ENCODE data around the gene CCDC51. TPM values are rescaled to one million over a fixed set of nuclear protein-coding genes. Genes with fewer than 3 reads are reported as not detected.

The CCDC51 gene
- total and polyA plus RNA-seq, 2 experiments from 2014 or later: 18.6 to 31.4 TPM

- H3K4me3 ChIP-seq: no peak overlapping the region
- peaks cover 23% of the 10 kb centered on the region for H3K36me3 ChIP-seq
Observed at GRCh38 chr3:48451270-48451669, 11.4 kb upstream of the CCDC51 start.

GRCh38 chr3:48446425-48447193 lies 6.7 kb upstream of the CCDC51 start, which contains the start of gene ATRIP:
ATRIP (plus strand) TSS chr3:48446737; CDS start chr3:48446846, 109 bp downstream.
- TF ChIP-seq, protein P1, sequence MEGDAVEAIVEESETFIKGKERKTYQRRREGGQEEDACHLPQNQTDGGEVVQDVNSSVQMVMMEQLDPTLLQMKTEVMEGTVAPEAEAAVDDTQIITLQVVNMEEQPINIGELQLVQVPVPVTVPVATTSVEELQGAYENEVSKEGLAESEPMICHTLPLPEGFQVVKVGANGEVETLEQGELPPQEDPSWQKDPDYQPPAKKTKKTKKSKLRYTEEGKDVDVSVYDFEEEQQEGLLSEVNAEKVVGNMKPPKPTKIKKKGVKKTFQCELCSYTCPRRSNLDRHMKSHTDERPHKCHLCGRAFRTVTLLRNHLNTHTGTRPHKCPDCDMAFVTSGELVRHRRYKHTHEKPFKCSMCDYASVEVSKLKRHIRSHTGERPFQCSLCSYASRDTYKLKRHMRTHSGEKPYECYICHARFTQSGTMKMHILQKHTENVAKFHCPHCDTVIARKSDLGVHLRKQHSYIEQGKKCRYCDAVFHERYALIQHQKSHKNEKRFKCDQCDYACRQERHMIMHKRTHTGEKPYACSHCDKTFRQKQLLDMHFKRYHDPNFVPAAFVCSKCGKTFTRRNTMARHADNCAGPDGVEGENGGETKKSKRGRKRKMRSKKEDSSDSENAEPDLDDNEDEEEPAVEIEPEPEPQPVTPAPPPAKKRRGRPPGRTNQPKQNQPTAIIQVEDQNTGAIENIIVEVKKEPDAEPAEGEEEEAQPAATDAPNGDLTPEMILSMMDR (IDR thresholded peaks at IDR 0.05; ENCODE audit: low read depth, low read length): no peak
- peak within 1 kb of the TSS; percentile 89 for H3K27ac ChIP-seq
- H3K9me3 ChIP-seq (ENCODE audit: low read depth): no peaks in the 10 kb centered on the region
- peak; percentile 90 to 95 for DNase-seq (ENCODE audit: low read depth in 1 of 2, low spot score in 1 of 2)
- peaks cover 3% of the 10 kb centered on the region for H3K36me3 ChIP-seq
- peaks cover 6% of the 10 kb centered on the region for H3K4me1 ChIP-seq (ENCODE audit: low read depth)
- no peaks in the 10 kb centered on the region for H3K27me3 ChIP-seq
- H3K4me3 ChIP-seq: peak within 1 kb of the TSS; percentile 91

More at GRCh38 chr3:48451270-48451669, 11.4 kb upstream of the CCDC51 start:
- Histone ChIP-seq H3K4me1 (ENCODE audit: low read depth) (peaks cover 6% of the 10 kb centered on the region), H3K27ac (no peak overlapping the region), H3K9me3 (ENCODE audit: low read depth) (no peaks in the 10 kb centered on the region), H3K27me3 (no peaks in the 10 kb centered on the region)
- TF ChIP-seq, protein P1 (IDR thresholded peaks at IDR 0.05; ENCODE audit: low read depth, low read length): no peak
- DNase-seq (ENCODE audit: low read depth in 1 of 2, low spot score in 1 of 2): no peak

DNA sequence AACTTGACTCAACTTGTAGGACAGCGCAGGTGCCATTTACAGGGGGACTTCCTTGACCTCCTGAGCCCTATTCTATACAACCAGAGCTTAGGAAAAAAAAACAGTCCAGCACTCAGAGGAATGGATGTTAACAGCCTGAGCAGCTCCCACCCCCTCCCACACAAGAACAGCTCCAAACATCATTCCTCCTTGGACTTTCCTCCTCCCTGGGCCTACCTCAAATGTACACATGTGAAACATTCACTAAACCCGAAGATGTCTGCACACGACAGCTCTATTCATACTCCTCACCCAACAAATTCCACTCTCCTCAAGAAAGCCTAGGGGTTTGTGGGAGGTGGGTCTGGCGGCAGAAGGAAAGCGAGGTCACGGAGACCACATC lies 6.1 kb upstream of the CCDC51 start:
- H3K4me3 ChIP-seq: peak overlapping the region; percentile 91
- H3K4me1 ChIP-seq (ENCODE audit: low read depth): peaks cover 12% of the 10 kb centered on the region
- peak overlapping the region; percentile 89 for H3K27ac ChIP-seq
- TF ChIP-seq, protein P1 (IDR thresholded peaks at IDR 0.05; ENCODE audit: low read depth, low read length): no peak
- no peaks in the 10 kb centered on the region for H3K9me3 ChIP-seq (ENCODE audit: low read depth)
- peaks cover 3% of the 10 kb centered on the region for H3K36me3 ChIP-seq
- no peak for DNase-seq (ENCODE audit: low read depth in 1 of 2, low spot score in 1 of 2)
- H3K27me3 ChIP-seq: no peaks in the 10 kb centered on the region

DNA sequence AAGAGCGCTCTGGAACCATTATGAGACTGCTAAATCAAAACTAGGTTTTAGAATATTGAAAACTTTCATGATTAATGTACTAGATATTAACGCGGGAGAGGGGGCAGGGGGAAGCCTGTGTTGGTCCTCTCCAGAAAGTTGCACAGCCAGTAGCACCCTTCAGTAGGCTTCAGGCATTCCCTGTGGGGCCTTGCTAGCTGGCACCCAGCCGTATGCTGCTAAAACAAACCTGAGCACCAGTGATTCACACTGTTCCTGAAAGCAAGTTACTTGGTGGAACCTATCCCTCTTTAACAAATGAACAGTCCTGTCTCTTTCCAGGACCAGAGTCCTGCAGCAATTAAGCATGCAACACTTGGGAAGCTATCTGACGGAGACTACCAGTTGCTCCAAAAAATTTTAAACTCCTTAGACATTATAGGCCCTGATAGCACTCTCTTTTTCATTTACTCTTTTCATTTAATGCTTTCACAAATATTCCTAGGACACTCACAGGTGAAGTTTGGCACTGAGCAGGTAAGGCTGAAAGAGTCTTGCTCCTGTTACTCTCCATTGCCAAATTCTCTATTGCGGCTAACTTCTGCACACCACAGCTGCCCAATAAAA lies 5.5 kb upstream of the CCDC51 start:
- DNase-seq (ENCODE audit: low read depth in 1 of 2, low spot score in 1 of 2): no peak
- Histone ChIP-seq H3K27ac (no peak overlapping the region), H3K4me1 (ENCODE audit: low read depth) (peaks cover 15% of the 10 kb centered on the region), H3K27me3 (no peaks in the 10 kb centered on the region), H3K36me3 (peaks cover 3% of the 10 kb centered on the region), H3K4me3 (no peak overlapping the region), H3K9me3 (ENCODE audit: low read depth) (no peaks in the 10 kb centered on the region)
- TF ChIP-seq, protein P1 (IDR thresholded peaks at IDR 0.05; ENCODE audit: low read depth, low read length): no peak

GRCh38 chr3:48441940-48442339 lies 2.0 kb upstream of the CCDC51 start:
- H3K27me3 ChIP-seq: no peaks in the 10 kb centered on the region
- H3K9me3 ChIP-seq (ENCODE audit: low read depth): no peaks in the 10 kb centered on the region
- no peak overlapping the region for H3K4me3 ChIP-seq
- peaks cover 9% of the 10 kb centered on the region for H3K4me1 ChIP-seq (ENCODE audit: low read depth)
- TF ChIP-seq, protein P1 (IDR thresholded peaks at IDR 0.05; ENCODE audit: low read depth, low read length): no peak
- no peak for DNase-seq (ENCODE audit: low read depth in 1 of 2, low spot score in 1 of 2)
- H3K27ac ChIP-seq: no peak overlapping the region
- peaks cover 3% of the 10 kb centered on the region for H3K36me3 ChIP-seq
